ENCODE data around the gene CCSER1.
"Not testable (repeated sequence)": the region's sequence is repeated elsewhere in the genome, so short reads cannot be mapped to it uniquely, and the experiment has no call there.

The CCSER1 gene

DNA sequence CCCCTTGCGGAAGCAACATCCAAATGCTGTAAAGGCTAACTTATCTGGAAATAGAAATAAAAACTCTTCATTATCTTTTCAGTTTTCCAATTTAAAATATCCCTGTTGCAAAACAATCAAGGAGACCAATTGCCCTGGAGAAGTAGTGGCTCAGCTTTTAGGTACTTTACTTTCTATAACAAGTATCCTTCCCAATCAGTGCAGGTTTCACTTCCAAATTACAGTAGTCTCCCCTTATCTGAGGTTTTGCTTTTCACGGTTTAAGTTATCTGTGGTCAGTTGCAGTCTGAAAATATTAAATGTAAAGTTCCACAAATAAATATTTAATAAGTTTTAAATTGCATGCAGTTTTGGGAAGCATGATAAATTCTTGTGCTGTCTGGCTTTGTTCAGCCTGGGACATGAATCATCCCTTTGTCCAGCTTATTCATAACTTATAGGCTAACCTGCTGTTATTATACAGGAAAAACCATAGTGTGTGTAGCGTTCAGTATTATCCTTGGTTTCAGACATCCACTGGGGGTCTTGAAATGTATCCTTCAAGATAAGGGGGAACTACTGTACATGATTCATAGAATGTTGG is 1203.5 kb downstream of the CCSER1 start:
- no peak overlapping the region for H3K4me3 ChIP-seq (ENCODE audit: low read length)
- DNase-seq (ENCODE audit: low read depth, low spot score) = no peak

DNA sequence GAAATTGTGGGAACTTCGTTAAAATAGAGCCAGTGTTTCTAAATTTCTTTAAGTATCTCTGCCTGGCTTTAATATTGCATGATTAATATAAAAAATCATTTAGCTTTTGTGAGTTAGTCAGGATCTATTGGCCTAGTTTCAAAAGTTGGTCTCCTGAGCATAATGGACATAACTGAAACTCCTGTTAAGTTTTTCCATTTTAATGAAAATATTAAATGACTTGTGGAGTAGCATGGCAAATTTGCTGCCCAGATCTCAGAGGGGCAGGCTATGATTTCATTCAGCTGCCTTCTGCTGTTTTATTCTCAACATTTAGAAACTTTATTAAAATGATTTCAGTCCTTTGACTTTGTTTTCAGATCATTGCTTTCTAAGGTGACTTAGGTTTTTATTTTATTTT is 1213.6 kb downstream of the CCSER1 start:
- no peak for DNase-seq (ENCODE audit: low read depth, low spot score)
- no peak overlapping the region for H3K4me3 ChIP-seq (ENCODE audit: low read length)

DNA sequence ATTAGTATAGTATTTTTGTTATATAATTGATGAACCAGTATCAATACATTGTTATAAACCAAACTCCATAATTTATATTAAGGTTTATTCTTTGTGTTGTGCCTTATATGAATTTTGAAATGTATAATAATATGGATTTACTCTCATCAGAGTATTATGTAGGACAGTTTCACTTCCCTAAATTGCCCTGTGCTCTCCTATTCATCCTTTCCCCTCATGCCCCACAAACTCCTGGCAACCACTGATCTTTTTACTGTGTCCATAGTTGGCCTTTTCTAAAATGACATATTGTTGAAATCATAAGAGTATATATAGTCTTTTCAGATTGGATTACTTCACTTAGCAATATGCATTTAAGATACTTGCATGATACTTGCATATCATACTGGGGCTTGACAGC is 1218.4 kb downstream of the CCSER1 start:
- DNase-seq (ENCODE audit: low read depth, low spot score) = no peak
- no peak overlapping the region for H3K4me3 ChIP-seq (ENCODE audit: low read length)

DNA sequence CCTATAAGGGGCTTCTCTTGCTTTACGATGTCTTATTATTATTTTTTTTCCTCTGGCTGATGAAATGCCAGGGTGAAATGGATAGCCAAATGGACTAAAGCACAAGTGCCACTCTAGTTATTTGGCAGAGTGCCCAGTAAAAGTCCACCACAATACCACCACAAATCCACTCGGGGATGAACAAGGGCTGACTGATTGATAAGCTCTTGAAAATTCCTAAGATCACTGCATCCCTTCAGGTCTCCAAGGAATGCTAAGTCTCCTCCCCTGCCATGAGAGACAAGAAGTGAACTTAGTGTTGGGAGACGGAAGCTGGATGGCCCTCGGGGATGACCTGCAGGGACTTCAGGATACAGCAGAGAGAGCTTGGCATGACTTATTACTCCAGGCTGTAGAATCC is 1229.3 kb downstream of the CCSER1 start:
- not testable (repeated sequence) for DNase-seq (ENCODE audit: low read depth, low spot score); H3K4me3 ChIP-seq (ENCODE audit: low read length)

DNA sequence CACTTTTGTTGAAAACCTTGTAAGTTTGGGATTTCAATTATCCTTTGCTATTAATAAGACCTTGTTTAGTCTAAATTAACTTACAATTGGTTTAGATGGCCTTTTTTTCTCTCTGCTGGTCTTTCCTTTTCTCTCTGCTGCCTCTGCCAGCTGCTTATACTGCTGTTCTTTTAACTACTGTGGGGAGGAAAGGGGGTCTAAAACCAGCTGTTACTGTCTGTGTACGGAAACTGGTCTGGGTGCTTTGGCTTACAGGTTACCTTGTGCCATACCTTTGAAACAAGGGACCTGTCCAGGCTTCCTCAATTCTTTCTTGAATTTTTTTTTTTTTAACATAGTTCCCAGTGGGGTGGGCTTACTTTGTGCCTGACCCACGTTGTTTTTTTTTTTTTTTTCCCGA is 1230.8 kb downstream of the CCSER1 start:
- not testable (repeated sequence) for DNase-seq (ENCODE audit: low read depth, low spot score); H3K4me3 ChIP-seq (ENCODE audit: low read length)

DNA sequence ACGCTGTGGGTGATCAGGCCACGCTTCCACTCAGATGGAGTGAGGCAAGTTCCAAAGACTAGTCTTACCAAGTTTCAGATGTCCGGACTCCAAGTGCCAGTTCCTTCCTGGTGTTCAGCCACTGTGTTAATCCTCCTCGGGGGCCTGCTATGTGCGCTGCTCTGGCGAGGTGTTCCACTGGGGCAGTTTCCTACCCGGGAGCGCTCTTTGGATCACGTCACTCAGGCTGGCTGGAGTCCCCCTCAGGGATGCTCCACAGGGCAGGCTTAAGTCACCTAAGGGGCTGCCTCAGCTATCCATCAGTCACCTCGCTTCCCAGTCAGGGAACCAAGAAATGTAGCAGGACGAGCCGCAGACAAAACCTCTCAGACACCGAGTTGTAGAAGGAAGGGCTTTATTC is 1231.4 kb downstream of the CCSER1 start:
- H3K4me3 ChIP-seq (ENCODE audit: low read length); DNase-seq (ENCODE audit: low read depth, low spot score): not testable (repeated sequence)

DNA sequence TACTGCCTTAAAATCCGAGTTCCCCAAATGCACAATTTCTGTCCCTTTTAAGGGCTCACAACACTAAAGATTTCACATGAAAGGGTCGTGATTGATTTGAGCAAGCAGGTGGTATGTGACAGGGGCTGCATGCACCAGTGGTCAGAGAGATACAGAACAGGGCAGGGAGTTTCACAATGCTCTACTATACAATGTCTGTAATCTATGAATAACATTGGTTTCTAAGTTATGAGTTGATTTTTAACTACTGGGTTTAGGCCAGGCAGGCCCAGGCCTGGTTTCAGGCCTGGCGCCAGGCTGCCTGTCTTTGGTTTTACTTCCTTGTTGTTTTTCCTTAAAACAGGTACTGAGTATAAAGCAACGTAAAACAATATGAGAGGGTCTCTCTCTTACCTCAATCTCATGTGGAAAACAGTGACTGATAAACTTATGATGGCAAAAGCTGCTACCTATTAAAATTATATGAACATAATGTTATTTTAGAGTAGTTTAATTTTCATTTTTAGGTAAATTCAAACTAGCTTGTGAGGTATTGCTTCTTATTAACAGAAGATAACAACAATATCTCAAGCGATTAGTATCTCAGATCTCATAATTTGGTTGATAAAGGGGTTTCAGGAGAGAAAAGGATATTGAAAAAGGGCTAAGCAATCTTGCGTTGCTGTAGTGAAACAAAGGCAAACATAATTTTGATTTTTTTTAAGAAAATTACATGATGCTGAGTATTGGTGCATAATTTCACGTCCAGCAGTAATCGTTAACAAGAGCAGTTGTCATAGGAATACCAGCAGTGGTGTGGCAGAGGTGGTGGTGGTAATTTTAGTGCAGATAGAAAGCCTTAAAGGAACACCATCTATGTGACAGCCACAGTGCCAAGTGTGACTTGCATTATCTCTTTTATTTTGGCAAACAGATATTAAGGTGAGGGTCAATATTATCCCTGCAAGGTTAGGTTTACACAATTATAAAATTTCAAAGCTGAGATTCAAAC is 1232.1 kb downstream of the CCSER1 start:
- DNase-seq (ENCODE audit: low read depth, low spot score) = no peak

DNA sequence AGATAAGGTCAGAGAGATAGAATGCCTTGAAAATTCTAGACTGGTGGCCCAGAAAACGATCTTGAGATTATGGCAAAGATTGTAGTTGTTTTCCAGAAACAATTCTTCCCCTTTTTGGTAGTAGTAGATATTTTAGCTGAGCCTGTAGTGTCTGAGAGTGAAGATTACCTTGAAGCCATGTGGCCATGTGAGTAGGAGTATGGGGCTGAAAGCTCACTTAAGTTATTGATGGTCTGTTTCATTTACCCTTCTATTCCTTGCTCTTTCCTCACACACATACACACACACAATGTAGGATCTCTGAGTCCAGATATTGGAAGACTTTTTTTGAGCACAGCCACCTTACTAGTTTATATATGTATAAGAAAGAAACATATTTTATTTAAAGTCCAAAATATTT is 1234.9 kb downstream of the CCSER1 start:
- H3K4me3 ChIP-seq (ENCODE audit: low read length) = no peak overlapping the region
- DNase-seq (ENCODE audit: low read depth, low spot score) = no peak

More for the DNA sequence above, 1232.1 kb downstream of the CCSER1 start:
- H3K4me3 ChIP-seq (ENCODE audit: low read length) = no peak overlapping the region

DNA sequence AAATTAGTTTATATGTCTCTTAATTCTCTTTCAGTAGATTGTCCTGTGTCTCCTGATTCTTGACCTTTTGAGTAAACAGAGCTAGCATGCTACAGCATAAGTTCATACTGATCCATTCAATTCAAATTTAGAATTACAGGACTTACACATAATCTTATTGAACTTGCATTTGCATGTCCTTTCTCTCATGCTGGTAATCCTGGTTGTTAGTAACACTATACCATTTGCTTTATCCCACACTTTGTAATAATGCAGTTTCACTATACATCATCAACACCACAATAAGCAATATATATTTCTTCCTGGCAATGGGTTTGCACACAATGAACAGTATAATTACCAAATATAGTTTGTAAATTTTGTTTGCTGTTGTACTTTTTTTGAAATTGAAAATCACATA is 1239.4 kb downstream of the CCSER1 start:
- no peak overlapping the region for H3K4me3 ChIP-seq (ENCODE audit: low read length)
- no peak for DNase-seq (ENCODE audit: low read depth, low spot score)

DNA sequence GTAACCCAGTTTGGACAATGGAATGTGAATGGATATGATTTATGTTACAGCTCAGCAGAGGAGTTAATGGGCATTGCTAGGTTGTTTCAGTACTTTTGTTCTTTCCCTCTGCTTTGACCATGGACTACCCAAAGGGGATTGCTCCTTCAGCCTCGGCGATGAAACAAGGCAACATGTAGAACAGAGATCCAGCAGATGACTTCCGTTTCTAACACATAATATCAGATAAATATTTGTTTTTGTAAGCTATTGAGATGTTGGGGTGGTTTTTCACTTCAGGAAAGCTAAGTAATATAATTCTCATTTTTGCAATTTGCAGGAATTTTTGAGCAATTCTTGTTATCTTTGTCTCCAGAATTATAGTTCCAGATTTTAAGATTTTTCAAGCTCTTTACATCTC is 1241.9 kb downstream of the CCSER1 start:
- H3K4me3 ChIP-seq (ENCODE audit: low read length) = no peak overlapping the region
- no peak for DNase-seq (ENCODE audit: low read depth, low spot score)

DNA sequence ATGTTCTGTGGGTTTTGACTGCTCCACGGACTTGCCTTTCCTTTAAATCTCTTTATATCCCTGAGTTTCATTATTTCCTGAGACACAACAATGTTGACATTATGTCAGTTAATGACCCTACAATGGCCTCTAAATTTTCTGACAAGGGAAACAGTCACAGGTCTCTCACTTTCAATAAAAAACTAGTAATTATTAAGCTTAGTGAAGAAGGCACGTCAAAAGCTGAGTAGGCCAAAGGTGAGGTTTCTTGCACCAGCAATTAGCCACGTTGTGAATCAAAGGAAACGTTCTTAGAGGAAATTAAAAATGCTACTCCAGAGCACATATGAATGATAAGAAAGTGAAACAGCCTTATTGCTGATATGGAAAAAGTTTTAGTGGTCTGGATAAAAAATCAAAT is 1246.4 kb downstream of the CCSER1 start:
- DNase-seq (ENCODE audit: low read depth, low spot score) = no peak

DNA sequence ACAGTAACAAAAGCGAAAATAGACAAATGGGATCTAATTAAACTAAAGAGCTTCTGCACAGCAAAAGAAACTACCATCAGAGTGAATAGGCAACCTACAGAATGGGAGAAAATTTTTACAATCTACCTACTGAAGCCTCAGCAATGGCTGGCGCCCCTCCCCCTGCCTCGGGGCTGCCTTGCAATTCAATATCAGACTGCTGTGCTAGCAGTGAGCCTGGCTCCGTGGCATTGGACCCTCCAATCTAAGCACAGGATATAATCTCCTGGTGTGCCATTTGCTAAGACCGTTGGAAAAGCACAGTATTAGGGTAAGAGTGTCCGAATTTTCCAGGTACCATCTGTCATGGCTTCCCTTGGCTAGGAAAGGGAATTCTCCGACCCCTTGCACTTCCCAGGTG is 1278.2 kb downstream of the CCSER1 start:
- H3K4me3 ChIP-seq (ENCODE audit: low read length); DNase-seq (ENCODE audit: low read depth, low spot score): not testable (repeated sequence)

More for the DNA sequence above, 1246.4 kb downstream of the CCSER1 start:
- H3K4me3 ChIP-seq (ENCODE audit: low read length) = no peak overlapping the region

DNA sequence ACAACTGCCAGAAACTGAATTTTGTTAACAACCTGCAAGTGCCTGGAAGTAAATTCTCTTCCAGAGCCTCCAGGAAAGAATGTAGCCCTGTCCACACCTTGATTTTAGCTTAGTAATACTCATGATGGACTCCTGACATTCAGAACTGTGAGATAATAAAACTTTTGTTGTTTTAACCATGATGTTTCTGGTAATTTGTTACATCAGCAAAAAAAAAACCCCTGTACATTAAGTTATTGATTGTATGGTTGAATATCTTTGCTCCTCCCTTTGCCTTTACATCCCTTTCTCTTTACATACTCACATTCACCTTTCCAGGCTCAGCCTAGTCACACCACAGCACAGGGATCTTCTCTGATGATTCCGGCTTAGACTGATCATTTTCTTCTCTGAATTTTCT is 1294.8 kb downstream of the CCSER1 start:
- no peak for DNase-seq (ENCODE audit: low read depth, low spot score)
- no peak overlapping the region for H3K4me3 ChIP-seq (ENCODE audit: low read length)

DNA sequence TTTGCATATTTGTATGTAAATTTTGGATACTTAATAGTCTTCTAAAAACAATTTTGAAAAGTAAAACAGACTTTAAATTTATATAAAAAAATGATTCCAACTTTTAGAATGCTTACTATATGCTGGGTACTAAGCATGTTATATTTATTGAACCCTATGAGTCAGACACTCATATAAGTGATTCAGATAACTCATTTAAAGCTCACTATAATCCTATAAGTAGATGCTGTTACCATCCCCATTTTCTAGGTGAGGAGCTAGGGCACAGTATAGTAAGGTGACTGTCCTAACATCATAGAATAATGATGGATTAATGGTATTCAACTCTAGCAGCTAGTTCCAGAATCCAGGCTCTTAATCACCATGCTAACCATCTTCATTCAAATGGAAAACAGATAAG is 1299.5 kb downstream of the CCSER1 start:
- no peak overlapping the region for H3K4me3 ChIP-seq (ENCODE audit: low read length)
- DNase-seq (ENCODE audit: low read depth, low spot score) = no peak

DNA sequence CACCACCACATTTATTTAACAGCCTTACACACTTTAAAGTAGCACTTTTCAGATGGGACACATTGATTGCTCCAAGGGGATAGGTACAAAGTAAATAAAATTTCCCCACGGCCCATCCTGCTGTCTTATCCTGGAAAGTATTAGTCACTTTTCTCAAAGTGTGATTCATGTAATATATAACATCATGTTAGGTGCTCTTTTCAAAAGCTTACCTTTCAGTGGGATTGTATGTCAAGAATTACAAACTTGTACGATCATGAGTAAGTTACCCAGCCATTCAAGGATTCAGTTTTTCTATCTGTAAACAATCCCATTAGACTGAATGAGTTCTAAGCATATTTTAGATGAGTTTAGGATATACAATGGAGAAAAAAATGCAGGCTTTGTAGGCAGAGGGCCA is 1300.0 kb downstream of the CCSER1 start:
- DNase-seq (ENCODE audit: low read depth, low spot score) = no peak
- H3K4me3 ChIP-seq (ENCODE audit: low read length) = no peak overlapping the region

DNA sequence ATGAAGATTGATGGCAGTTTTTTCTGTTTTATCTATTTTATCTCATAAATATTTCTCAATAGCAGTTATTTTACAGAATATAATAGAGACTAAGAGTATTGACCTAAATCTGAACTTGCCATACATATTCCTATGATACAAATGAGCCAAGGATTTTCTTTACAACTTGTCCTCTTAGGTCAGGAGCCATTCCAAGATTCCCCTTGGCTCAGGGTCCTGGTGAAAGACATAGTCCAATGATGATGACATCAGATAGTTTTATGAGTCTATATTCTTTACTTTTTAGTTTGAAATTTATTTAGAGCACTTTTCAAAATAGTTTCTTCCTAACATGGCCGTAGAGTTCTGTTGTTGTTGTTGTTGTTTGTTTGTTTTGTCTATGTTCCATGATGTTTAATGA is 1307.4 kb downstream of the CCSER1 start:
- DNase-seq (ENCODE audit: low read depth, low spot score) = no peak
- H3K4me3 ChIP-seq (ENCODE audit: low read length) = no peak overlapping the region

DNA sequence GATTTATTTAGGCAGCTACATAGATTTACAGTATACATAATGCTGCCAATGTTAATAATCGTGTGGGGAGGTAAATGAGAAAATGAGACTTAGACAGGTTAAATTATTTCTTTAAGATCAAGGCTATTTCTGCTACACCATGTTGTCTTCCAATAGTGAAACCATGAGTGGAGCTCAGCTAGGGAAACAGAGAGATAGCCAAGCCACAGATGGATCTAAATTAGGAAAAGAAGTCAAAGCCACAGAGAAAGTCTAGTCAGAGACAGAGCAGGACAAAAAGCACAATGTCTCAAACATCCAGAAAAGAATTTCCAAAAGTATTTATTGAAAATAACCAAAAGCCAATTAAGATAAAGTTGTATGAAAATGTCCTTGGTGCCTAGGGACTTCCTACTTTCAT is 1309.4 kb downstream of the CCSER1 start:
- no peak for DNase-seq (ENCODE audit: low read depth, low spot score)

DNA sequence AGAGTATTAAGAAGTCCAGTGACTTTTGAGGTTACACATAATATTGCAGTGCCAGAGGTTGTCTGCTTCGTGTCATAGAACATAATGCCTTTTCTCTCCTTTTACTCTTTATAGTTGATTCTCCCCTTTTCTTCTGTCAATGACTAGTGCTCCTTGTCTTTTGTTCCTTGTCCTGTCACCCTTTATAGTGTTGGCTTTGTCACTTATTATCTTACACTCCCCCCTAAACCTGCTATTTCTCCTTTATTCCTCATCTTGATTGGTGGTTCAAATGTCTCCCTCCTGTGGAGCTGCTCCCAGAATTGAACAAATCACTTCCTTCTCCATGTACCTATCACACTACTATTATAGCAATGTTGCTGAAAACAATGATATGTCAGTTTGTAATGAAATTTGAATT is 1320.0 kb downstream of the CCSER1 start:
- H3K4me3 ChIP-seq (ENCODE audit: low read length) = no peak overlapping the region
- no peak for DNase-seq (ENCODE audit: low read depth, low spot score)

More for the DNA sequence above, 1309.4 kb downstream of the CCSER1 start:
- no peak overlapping the region for H3K4me3 ChIP-seq (ENCODE audit: low read length)

DNA sequence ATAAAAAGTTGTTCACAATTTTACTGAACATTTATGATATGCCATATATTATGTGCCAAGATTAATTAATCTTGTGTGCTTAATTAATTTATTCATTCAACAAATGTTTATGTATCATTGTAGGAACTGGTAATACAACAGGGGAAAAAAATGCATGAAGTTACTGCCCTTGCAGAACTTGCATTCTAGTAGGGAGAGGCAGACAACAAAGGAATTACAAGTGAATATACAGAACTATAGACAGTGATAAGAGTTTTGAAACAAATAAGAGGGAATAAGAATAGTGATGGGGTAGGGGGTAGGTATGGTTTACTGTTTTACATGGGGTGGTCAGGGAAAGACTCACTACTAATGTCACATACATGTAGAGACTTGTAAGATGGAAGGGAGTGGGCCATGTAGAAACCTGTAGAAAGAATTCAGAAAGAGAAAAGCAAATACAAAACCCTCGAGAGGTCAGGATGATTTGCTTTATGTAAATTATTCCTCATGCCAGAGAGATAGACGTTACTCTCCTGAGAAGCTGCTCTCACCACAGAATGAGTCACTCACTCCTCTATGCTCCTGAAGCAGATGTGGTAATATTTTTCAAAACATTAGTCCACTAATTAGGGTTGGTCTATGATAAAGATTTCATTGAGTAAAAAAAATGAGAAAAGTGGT is 1321.6 kb downstream of the CCSER1 start:
- H3K4me3 ChIP-seq (ENCODE audit: low read length) = no peak overlapping the region
- DNase-seq (ENCODE audit: low read depth, low spot score) = no peak

DNA sequence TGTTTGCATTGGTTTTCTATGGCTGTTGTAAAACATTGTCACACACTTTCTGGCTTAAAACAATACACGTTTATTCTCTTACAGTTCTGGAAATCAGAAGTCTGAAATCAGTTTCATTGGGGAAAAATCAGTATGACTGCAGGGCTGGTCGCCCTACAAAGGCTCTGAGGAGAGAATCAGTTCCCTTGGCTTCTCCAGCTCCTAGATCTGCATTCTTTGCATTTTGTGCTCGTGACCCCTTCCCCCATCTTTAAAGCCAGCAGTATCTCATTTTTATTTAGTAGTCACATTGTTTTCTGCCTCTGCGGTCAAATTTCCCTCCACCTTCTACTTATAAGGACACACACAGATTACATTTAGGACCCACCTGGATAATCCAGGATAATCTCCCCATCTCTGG is 1326.9 kb downstream of the CCSER1 start:
- no peak overlapping the region for H3K4me3 ChIP-seq (ENCODE audit: low read length)
- no peak for DNase-seq (ENCODE audit: low read depth, low spot score)
